Measurements from ENCODE around the gene DTL.

DNA sequence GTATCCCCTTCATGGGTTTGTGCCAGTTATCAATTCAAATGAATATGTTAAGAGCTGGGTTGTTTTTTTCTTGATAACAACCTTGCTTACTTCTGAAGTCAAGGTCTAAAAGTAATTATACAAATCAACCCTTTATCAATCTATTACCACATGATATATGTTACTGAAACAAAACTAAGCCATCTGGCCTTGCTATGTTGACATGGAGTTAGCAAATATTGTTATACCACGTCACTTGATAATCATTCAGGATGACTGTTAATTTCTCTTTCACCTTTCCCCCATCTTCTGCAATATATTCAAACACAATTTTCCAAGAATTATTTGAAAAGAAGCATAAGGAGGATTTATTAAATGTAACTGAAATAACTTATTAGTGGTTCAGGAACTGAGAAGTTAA lies 72.6 kb downstream of the DTL start:
- no peak for TF ChIP-seq EP300 (IDR thresholded peaks at IDR 0.05; ENCODE audit: borderline replicate concordance)
- TF ChIP-seq YY1 (IDR thresholded peaks at IDR 0.05; ENCODE audit: low read depth) = no peak
